Parathyroid adenoma (tissue), 2 donors: Measurements from ENCODE around the gene STPG3.
A peak's percentile ranks its signal among the peaks of the same experiment; 100 is the strongest.

Source experiments
- H2AFZ ChIP-seq: fragments of 300-600 bp; sonication (generic); one replicate; pipeline ENCODE4 v1.7.0; 2017; ENCODE audit warnings: antibody characterized with exemption, mild to moderate bottlenecking
- H3K27ac ChIP-seq: fragments of 300-600 bp; sonication (generic); one replicate; pipeline ENCODE4 v1.7.0; 2017
- H3K27me3 ChIP-seq: fragments of 300-600 bp; sonication (generic); one replicate; pipeline ENCODE4 v1.7.0; 2017; ENCODE audit warnings: low read length; ENCODE audit not compliant: control insufficient read depth, insufficient read depth
- H3K36me3 ChIP-seq: fragments of 300-600 bp; sonication (generic); one replicate; pipeline ENCODE4 v1.7.0; 2017; ENCODE audit warnings: low read length; ENCODE audit not compliant: control insufficient read depth, insufficient read depth
- H3K4me1 ChIP-seq: fragments of 300-600 bp; sonication (generic); one replicate; pipeline ENCODE4 v1.7.0; 2017; ENCODE audit warnings: control low read depth
- H3K4me2 ChIP-seq: fragments of 300-600 bp; sonication (generic); one replicate; pipeline ENCODE4 v1.7.0; 2017; ENCODE audit warnings: low read length
- H3K4me3 ChIP-seq: fragments of 300-600 bp; sonication (generic); one replicate; pipeline ENCODE4 v1.7.0; 2017; ENCODE audit warnings: low read depth, low read length
- H3K79me2 ChIP-seq: fragments of 300-600 bp; sonication (generic); one replicate; pipeline ENCODE4 v1.7.0; 2017; ENCODE audit warnings: control low read depth
- H3K9ac ChIP-seq: fragments of 300-600 bp; sonication (generic); one replicate; pipeline ENCODE4 v1.7.0; 2017; ENCODE audit warnings: mild to moderate bottlenecking
- H3K9me3 ChIP-seq: fragments of 300-600 bp; sonication (generic); one replicate; pipeline ENCODE4 v1.7.0; 2017; ENCODE audit warnings: low read length; ENCODE audit not compliant: control insufficient read depth
- TF ChIP-seq, protein P1 (sequence below): fragments of 300-600 bp; sonication (generic); IDR thresholded peaks from one replicate; pipeline ENCODE4 v1.7.0; 2017; ENCODE audit warnings: antibody characterized with exemption, mild to moderate bottlenecking
- donor health status: primary hyperparathyroidism.

STPG3 gene

DNA sequence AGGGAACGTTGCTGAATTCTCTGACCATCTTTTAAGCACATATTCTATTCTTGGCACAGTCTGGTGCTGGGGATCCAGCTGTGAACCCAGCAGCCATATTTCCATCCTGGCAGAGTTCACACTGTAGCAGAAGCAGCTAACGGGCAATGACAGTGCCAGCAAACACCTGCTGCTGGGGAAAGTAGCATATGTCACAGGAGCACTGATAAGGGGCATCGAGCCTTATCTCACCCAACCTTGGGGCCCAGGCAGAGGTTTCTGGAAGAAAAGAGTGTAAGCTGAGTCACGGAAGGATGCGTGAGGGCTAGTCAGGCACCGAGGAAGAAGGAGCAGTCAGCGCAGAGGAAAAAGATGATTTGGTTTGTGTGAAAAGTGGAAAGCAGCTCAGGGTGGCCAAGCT is 44.5 kb upstream of the STPG3 start:
- TF ChIP-seq, protein P1, sequence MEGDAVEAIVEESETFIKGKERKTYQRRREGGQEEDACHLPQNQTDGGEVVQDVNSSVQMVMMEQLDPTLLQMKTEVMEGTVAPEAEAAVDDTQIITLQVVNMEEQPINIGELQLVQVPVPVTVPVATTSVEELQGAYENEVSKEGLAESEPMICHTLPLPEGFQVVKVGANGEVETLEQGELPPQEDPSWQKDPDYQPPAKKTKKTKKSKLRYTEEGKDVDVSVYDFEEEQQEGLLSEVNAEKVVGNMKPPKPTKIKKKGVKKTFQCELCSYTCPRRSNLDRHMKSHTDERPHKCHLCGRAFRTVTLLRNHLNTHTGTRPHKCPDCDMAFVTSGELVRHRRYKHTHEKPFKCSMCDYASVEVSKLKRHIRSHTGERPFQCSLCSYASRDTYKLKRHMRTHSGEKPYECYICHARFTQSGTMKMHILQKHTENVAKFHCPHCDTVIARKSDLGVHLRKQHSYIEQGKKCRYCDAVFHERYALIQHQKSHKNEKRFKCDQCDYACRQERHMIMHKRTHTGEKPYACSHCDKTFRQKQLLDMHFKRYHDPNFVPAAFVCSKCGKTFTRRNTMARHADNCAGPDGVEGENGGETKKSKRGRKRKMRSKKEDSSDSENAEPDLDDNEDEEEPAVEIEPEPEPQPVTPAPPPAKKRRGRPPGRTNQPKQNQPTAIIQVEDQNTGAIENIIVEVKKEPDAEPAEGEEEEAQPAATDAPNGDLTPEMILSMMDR: no peak
- Histone ChIP-seq H3K9ac (no peak overlapping the region), H3K4me1 (no peaks in the 10 kb centered on the region), H3K36me3 (no peaks in the 10 kb centered on the region), H3K79me2 (peaks cover 17% of the 10 kb centered on the region), H3K4me2 (peak overlapping the region; percentile 67), H2AFZ (no peak overlapping the region), H3K27me3 (no peaks in the 10 kb centered on the region), H3K9me3 (no peaks in the 10 kb centered on the region), H3K4me3 (peak overlapping the region; percentile 74), H3K27ac (no peak overlapping the region)

DNA sequence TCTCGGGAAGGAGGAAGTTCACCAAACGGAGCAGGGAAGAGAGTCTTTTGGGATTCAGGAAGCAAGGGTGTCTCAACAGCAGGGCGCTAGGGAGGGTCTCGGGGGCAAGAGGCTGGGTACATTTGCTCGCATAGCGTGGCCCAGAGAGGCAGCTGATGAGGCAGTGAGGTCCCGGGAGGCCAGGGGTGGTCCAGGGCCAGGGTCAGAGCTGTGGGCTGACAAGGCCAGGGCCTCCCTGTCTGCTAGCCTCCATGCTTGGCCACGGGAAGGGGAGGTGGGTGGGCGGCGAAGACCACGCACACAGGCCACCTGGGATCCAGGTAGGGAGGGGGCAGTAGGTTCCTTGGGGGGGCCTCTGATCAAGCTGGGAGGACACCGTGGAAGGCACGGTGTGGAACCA is 39.6 kb upstream of the STPG3 start:
- H3K9me3 ChIP-seq: no peaks in the 10 kb centered on the region
- H3K27me3 ChIP-seq: no peaks in the 10 kb centered on the region
- H3K27ac ChIP-seq: no peak overlapping the region
- H3K4me3 ChIP-seq: no peak overlapping the region
- H3K4me2 ChIP-seq: no peak overlapping the region
- no peaks in the 10 kb centered on the region for H3K79me2 ChIP-seq
- H3K4me1 ChIP-seq: no peaks in the 10 kb centered on the region
- H3K36me3 ChIP-seq: no peaks in the 10 kb centered on the region
- H3K9ac ChIP-seq: no peak overlapping the region
- no peak overlapping the region for H2AFZ ChIP-seq
- TF ChIP-seq, protein P1: no peak

DNA sequence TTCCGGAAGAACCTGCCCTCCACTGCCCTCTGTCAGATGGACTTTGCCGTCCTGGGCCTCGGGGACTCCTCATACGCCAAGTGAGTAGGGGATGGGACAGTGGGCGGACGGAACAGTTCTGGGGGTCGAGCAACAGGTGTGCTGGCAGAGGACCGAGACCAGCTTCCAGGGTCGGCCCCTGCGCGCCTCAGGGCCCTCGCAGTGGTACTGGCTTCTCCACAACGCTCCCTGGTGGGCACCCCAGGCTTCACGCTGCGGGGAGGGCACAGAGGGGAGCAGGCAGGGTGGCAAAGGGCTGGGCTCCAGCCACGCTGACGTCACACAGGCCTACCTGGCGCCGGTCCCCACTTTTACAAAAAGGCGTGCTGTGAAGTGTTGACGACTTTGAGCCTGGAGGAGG is 38.6 kb upstream of the STPG3 start:
- Histone ChIP-seq H3K4me3 (no peak overlapping the region), H3K27ac (no peak overlapping the region), H3K4me2 (no peak overlapping the region), H3K27me3 (no peaks in the 10 kb centered on the region), H3K36me3 (no peaks in the 10 kb centered on the region), H2AFZ (no peak overlapping the region), H3K9me3 (no peaks in the 10 kb centered on the region), H3K9ac (no peak overlapping the region), H3K4me1 (no peaks in the 10 kb centered on the region), H3K79me2 (no peaks in the 10 kb centered on the region)
- TF ChIP-seq, protein P1: no peak

DNA sequence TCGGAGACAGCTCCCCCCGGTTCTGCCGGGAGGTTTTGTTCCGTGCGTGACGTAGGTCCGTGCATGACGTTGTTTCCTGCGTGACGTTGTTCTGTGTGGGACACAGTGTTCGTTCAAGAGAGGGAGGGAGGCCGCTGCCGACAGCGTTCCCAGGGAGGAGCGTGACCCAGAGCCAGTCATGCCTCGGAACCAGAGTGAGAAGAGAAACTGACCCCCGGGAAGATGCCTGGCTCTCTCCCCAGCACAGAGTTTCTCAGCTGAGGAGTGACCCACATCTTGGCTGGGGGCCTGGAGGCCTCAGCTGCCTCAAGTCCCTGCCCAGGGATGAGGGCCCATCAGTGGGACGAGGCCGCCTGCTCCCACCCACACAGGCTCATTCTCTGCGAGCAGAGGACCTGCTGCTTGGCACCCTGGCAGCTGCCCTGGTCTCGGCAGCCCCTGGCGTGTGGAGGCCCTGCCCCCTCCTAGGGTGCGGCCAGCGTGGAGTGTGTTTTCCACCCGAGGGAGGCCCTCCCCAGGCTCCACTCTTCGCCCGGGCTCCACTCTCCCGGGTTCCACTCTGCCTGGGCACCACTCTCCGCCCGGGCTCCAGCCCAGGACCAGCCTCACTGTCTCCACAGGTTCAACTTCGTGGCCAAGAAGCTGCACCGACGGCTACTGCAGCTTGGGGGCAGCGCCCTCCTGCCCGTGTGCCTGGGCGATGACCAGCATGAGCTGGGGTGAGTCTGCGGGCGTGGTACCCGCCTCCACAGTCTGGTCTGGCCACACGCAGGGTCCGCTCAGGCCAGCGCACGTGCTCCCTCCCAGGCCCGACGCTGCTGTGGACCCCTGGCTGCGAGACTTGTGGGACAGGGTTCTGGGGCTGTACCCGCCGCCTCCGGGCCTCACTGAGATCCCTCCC is 37.7 kb upstream of the STPG3 start:
- Histone ChIP-seq H3K4me2 (no peak overlapping the region), H3K4me1 (no peaks in the 10 kb centered on the region), H2AFZ (no peak overlapping the region), H3K27ac (no peak overlapping the region), H3K9me3 (no peaks in the 10 kb centered on the region), H3K9ac (no peak overlapping the region), H3K4me3 (no peak overlapping the region), H3K27me3 (no peaks in the 10 kb centered on the region), H3K79me2 (no peaks in the 10 kb centered on the region), H3K36me3 (no peaks in the 10 kb centered on the region)
- TF ChIP-seq, protein P1: no peak

- TF ChIP-seq, protein P1: no peak
- H3K4me1 ChIP-seq: no peaks in the 10 kb centered on the region
- H3K36me3 ChIP-seq: no peaks in the 10 kb centered on the region
- no peak overlapping the region for H2AFZ ChIP-seq
- H3K4me3 ChIP-seq: no peak overlapping the region
- H3K9me3 ChIP-seq: no peaks in the 10 kb centered on the region
- H3K4me2 ChIP-seq: no peak overlapping the region
- H3K27ac ChIP-seq: no peak overlapping the region
- H3K27me3 ChIP-seq: no peaks in the 10 kb centered on the region
- H3K9ac ChIP-seq: no peak overlapping the region
- no peaks in the 10 kb centered on the region for H3K79me2 ChIP-seq
Observed at GRCh38 chr9:137214620-137215019, 36.5 kb upstream of the STPG3 start.
